ENCODE measurements around the gene LRRTM1. TPM values are rescaled to one million over a fixed set of nuclear protein-coding genes. Genes with fewer than 3 reads are reported as not detected.

The LRRTM1 gene
- not detected in 2 replicates for total RNA-seq

GRCh38 chr2:80303909-80304837 lies at the start of gene LRRTM1:
LRRTM1 (minus strand) TSS chr2:80304752; CDS start chr2:80303819, 933 bp downstream.

